AG10803 (cell line): ENCODE measurements around the gene HES2.

Source experiments
- DNase-seq: peaks from one replicate; pipeline ENCODE4 v3.0.0; 2010; ENCODE audit warnings: low read depth
- H3K4me3 ChIP-seq: 2 replicates; pipeline ENCODE4 v1.5.1; 2011; ENCODE audit warnings: mild to moderate bottlenecking, low read length, control low read depth
- TF ChIP-seq, protein P1 (sequence below): conservative IDR thresholded peaks from 2 replicates; pipeline ENCODE4 v1.5.1; 2011; ENCODE audit warnings: mild to moderate bottlenecking, low read length, control low read depth, inconsistent platforms

The HES2 gene

DNA sequence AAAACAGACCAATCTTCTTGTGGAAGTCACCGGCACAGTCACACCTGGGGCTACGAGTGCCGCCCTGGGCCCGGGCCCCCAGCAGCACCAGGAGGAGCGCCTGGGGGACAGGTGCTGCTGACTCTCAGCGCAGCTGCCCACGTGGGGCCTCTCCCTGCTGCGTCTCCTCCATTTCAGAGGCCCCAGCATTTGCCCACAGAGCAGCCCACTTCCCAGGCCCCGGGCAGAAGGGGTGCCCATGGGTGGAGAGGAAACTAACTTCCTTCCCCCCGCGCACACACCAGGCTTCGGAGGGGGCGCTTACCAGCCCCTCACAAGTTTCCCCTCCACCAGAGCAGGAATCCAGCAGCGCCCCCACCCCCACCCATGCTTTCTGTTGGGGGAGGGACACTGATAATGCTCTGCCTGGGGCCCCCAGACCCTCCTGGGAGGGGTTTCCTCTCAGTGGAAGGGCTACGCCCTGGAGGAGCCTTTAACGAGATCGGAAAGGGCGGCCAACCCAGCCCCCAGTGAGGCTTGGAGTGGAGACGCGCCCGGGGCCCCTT lies 45.8 kb upstream of the HES2 start:
- TF ChIP-seq, protein P1, sequence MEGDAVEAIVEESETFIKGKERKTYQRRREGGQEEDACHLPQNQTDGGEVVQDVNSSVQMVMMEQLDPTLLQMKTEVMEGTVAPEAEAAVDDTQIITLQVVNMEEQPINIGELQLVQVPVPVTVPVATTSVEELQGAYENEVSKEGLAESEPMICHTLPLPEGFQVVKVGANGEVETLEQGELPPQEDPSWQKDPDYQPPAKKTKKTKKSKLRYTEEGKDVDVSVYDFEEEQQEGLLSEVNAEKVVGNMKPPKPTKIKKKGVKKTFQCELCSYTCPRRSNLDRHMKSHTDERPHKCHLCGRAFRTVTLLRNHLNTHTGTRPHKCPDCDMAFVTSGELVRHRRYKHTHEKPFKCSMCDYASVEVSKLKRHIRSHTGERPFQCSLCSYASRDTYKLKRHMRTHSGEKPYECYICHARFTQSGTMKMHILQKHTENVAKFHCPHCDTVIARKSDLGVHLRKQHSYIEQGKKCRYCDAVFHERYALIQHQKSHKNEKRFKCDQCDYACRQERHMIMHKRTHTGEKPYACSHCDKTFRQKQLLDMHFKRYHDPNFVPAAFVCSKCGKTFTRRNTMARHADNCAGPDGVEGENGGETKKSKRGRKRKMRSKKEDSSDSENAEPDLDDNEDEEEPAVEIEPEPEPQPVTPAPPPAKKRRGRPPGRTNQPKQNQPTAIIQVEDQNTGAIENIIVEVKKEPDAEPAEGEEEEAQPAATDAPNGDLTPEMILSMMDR = no peak
- H3K4me3 ChIP-seq = no peak overlapping the region
- no peak for DNase-seq

DNA sequence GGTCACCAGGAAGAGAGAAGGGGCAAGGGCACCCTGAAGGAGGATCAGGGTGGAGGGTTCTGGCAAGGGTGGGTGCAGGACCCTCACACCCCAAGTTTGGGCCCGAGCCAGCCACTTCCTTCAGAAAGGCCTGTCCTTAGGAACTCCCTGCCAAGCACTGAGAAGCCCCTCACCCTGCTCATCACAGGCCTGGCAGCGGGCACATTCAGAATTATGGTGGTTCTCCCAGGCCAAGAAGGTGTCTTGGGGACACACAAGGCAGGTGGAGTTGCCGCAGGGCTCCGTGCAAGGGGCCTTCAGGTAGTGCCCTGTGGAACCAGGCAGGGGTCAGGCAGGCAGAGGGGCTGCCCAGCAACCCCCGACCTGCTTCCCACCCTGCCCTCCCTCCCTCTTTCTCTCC lies 45.2 kb upstream of the HES2 start:
- TF ChIP-seq, protein P1 = no peak
- no peak for DNase-seq
- no peak overlapping the region for H3K4me3 ChIP-seq

DNA sequence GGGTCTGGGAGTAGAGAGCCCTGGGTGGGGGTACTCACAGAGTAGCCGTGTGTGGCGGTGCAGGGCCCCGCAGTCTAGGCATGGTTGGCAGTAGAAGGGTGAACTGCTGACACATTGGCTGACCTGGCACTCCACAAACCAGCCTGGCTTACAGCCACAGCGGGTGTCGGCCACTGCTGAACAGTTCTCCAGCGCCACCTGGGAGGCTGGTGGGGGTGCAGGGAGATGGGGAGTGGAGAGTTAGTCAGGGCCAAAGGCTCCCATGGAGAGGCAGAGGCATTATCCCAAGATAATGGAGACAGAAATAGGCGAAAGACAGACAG lies 44.8 kb upstream of the HES2 start:
- TF ChIP-seq, protein P1 = no peak
- no peak for DNase-seq

DNA sequence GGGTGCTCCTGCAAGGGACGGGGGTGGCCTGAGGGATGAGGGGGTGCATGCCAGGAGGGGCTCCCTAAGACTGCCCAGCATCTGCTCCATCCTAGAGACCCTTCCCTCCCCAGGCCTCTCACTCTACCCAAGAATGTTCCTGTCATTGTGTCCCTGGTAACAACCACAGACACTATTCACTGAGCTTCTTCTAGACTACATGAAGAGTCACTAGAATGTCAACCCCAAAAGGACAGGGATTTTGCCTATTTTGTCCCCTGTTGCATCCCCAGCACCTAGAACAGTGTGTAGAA lies 43.3 kb upstream of the HES2 start:
- TF ChIP-seq, protein P1 = no peak
- DNase-seq = no peak
- no peak overlapping the region for H3K4me3 ChIP-seq

More for the DNA sequence above, 44.8 kb upstream of the HES2 start:
- no peak overlapping the region for H3K4me3 ChIP-seq

DNA sequence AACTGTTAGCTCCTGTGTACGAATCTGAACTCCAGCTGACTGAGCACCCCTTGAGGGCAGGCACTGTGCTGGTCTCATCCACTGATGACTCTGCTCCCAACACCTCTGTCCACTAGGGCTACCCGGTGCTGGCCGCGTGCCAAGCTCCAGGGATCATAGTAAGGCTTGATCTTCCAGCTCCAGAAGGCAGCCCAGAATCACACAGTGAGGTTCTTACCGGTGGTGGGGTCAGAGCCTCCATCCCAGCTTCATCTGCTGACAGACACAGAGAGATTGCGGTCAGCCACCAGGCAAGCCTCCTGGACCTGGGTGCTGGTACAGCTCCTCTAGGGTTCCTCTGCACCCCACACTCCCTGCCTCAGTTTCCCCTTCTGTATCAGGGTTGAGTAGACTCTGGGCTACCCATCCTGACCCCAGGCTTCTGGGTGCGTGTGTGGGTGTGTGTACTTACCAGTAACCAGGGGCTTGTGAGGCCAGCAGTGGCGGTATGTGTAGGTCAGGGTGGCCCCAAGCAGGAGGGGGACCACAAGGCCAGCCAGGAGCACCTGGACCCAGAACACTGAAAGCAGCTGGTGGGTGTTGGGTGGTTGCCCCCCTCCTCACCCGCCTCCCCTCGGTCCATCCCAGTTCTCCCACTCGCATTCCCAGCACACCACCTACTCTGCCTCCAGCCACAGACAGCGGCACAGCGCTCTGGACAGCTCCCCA lies 42.8 kb upstream of the HES2 start:
- no peak for DNase-seq
- TF ChIP-seq, protein P1 = no peak
- H3K4me3 ChIP-seq = no peak overlapping the region

DNA sequence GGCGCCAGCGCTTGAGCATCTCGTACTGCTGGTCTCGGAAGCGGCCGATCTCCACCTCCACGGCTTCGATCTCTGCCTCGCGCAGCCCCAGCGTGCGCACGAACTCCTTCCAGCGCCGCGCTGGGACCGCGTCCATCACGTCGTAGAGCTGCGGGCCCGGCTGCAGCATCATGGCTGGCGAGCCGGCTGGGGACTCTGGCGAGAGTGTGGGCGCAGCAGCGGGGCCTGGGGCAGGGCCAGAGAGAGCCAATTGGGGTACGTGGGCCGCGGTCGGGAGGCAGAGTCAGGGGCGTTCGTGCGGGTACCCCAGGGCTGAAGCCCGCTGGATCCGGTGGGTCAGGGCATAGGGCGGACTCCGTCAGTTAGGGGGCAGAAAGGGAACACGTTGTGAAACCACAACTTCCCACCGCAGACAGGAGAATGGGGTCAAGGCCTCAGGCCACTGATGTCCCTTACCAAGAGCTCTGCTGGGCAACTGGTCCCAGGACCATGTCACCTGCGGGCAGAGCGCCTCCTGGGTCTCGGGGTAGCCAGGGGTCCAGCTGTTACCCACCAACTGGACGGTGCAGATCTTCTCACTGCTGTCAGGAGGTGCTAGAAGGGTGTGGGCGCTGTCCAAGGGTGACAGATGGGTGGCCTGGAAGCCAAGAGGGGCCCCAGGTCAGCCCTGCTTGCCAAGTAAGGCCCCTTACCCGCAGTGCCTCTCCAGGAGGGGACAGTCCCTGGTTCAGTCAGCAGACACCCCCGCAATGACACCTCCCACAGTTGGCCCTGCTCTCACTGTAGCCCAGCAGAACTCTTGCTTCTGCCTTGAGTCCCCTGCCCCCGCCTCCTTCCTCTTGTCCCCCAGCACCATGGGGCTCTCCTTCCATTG lies 42.1 kb upstream of the HES2 start:
- H3K4me3 ChIP-seq = no peak overlapping the region
- TF ChIP-seq, protein P1 = no peak
- no peak for DNase-seq

DNA sequence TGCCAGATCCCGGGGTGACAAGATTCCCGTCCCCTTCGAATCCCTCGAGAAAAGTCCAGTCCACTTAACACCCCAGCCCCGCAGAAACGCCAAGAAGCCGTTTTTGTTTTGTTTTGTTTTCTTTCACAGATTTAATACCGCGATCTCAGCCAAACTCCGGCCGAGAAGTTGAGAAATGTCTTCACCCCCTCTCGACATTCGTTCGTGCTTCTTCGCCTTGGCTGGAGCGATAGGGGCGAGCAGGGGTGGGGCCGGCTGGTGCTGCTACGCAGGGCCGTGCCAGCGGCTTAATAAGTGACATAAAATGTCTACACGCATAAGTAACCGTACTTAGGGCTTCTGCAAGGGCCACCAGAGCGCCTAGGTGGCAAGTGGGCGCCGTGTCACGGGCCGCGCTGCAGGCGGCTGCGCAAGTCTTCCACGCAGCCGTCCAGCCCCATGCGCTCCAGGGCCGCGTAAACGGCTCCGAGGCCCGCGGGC lies 41.4 kb upstream of the HES2 start:
- TF ChIP-seq, protein P1 = no peak
- DNase-seq = no peak
- no peak overlapping the region for H3K4me3 ChIP-seq
